22Rv1 (cell line): Measurements from ENCODE around the gene ANAPC10.

Source experiments
- ZFX ChIP-seq: fragments of 450-650 bp; IDR thresholded peaks from 2 replicates; pipeline ENCODE4 v1.6.1; 2017; ENCODE audit warnings: antibody characterized with exemption, borderline replicate concordance
- TF ChIP-seq, protein P1 (sequence below): fragments of 450-650 bp; IDR thresholded peaks from 2 replicates; pipeline ENCODE4 v1.5.1; 2017; ENCODE audit warnings: mild to moderate bottlenecking

- TF ChIP-seq, protein P1, sequence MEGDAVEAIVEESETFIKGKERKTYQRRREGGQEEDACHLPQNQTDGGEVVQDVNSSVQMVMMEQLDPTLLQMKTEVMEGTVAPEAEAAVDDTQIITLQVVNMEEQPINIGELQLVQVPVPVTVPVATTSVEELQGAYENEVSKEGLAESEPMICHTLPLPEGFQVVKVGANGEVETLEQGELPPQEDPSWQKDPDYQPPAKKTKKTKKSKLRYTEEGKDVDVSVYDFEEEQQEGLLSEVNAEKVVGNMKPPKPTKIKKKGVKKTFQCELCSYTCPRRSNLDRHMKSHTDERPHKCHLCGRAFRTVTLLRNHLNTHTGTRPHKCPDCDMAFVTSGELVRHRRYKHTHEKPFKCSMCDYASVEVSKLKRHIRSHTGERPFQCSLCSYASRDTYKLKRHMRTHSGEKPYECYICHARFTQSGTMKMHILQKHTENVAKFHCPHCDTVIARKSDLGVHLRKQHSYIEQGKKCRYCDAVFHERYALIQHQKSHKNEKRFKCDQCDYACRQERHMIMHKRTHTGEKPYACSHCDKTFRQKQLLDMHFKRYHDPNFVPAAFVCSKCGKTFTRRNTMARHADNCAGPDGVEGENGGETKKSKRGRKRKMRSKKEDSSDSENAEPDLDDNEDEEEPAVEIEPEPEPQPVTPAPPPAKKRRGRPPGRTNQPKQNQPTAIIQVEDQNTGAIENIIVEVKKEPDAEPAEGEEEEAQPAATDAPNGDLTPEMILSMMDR, result no peak
- TF ChIP-seq ZFX, result no peak
These were observed 55.3 kb downstream of the ANAPC10 start for GRCh38 chr4:145042601-145043285.
